Epithelial cell of proximal tubule (primary cell): ENCODE results near the gene PFN1. TPM values are rescaled to one million over a fixed set of nuclear protein-coding genes. Genes with fewer than 3 reads are reported as not detected.

Experiments used
- DNase-seq: peaks from one replicate; pipeline ENCODE4 v3.0.0-alpha.2; 2011; ENCODE audit warnings: low read depth
- H3K4me3 ChIP-seq: 2 replicates; pipeline ENCODE4 v1.5.1; 2011; ENCODE audit warnings: low read depth, mild to moderate bottlenecking, low read length
- total RNA-seq: library from RNA; depleted of rRNA; stranded (reverse); fragments of >200 nt; gene quantifications from 2 replicates; pipeline ENCODE4 v1.2.3, GENCODE V29; 2015
- TF ChIP-seq, protein P1 (sequence below): conservative IDR thresholded peaks from 2 replicates; pipeline ENCODE4 v1.5.1; 2012; ENCODE audit warnings: low read depth, mild to moderate bottlenecking, low read length

PFN1 gene
- total RNA-seq, 1 donor from 2014 or later = 1,802 TPM

GRCh38 chr17:4972752-4973151, 24.4 kb upstream of the PFN1 start:
- TF ChIP-seq, protein P1, sequence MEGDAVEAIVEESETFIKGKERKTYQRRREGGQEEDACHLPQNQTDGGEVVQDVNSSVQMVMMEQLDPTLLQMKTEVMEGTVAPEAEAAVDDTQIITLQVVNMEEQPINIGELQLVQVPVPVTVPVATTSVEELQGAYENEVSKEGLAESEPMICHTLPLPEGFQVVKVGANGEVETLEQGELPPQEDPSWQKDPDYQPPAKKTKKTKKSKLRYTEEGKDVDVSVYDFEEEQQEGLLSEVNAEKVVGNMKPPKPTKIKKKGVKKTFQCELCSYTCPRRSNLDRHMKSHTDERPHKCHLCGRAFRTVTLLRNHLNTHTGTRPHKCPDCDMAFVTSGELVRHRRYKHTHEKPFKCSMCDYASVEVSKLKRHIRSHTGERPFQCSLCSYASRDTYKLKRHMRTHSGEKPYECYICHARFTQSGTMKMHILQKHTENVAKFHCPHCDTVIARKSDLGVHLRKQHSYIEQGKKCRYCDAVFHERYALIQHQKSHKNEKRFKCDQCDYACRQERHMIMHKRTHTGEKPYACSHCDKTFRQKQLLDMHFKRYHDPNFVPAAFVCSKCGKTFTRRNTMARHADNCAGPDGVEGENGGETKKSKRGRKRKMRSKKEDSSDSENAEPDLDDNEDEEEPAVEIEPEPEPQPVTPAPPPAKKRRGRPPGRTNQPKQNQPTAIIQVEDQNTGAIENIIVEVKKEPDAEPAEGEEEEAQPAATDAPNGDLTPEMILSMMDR = no peak
- H3K4me3 ChIP-seq = no peak overlapping the region
- DNase-seq = no peak

DNA sequence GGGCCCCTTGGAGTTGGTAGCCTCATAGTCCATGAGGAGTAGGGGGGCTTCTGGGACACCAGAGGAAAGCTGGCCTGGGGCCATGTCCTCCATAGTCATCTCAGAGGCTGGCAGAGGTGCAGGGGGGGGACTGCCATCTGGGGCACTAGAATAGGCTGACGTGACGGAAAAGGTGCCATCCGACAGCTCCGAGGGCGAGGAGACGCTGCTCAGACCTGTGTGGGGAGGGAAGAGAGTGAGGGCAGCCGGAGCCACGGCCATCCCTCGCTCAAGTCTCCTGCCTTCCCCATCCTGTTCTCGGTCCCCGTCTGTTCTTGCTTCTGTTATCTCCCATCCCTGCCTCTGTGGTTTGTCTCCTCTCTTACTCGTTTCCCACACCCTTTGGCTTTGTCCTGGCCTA, 24.0 kb upstream of the PFN1 start:
- TF ChIP-seq, protein P1 = no peak
- no peak overlapping the region for H3K4me3 ChIP-seq
- DNase-seq = no peak

- TF ChIP-seq, protein P1 = no peak
- H3K4me3 ChIP-seq = no peak overlapping the region
- no peak for DNase-seq
These were observed 23.5 kb upstream of the PFN1 start for GRCh38 chr17:4971826-4972225.

- no peak for DNase-seq
- no peak overlapping the region for H3K4me3 ChIP-seq
- TF ChIP-seq, protein P1 = no peak
These were observed 21.9 kb upstream of the PFN1 start for GRCh38 chr17:4970273-4970672.

DNA sequence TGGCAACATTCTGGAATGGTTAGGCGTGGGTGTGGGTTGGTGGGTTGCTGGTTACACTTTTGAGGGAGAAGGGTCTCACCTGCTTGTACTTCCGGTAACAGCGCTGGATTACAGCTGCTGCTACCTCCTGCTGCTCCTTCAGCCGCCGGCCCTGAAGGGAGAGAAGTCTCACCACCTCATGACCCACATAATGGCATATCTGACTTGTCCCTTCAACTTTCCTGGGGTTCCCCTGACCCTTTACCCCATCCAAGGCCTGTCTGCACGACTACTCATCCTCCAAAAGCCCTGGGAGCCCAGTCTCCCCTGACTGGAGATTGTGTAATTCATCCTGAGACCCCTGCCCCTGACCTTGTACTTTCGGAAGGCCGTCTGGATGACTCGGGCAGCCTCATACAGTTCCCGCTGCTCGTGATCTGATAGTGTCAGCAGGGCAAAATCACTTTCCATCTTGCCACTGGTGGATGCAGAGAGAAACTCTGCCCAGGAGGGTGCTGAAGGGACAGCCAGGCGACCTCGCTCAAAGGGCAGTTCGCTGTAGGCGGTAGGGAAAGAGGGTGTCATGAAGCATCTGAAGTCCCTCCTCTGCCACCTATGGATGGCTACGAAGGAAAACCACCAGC, 21.3 kb upstream of the PFN1 start:
- TF ChIP-seq, protein P1 = no peak
- DNase-seq = no peak
- H3K4me3 ChIP-seq = peak overlapping the region; percentile 82

DNA sequence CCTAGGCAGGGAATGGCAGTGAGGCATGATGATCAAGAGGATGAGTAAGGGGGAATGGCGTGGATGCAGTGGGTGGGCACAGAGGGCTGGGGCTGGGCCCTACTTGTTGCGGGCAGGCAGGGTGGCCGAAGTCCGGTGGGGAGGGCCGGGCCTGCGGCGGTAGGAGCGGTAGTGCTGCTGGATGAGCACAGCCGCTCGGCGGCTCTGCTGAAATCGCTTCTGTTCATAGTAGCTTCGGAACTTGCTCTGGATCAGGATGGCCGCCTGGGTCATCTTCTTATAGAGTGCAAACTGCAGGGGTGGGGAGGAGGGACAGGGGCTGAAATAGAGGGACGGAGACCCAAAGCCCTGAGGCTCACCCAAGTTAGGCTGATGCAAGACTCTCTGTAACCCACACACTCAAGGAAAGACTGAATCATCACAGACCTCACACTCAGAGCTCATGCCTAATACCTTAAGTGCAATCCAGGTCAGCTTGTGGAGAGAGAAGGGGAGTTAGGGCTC, 20.8 kb upstream of the PFN1 start:
- TF ChIP-seq, protein P1 = no peak
- DNase-seq = peak; percentile 87
- peak overlapping the region; percentile 82 for H3K4me3 ChIP-seq

GRCh38 chr17:4968486-4969046, 20.2 kb upstream of the PFN1 start:
- DNase-seq = peak; percentile 30
- TF ChIP-seq, protein P1 = no peak
- peak overlapping the region; percentile 82 for H3K4me3 ChIP-seq
